ENCODE measurements around the gene MBP. TPM values are rescaled to one million over a fixed set of nuclear protein-coding genes. Genes with fewer than 3 reads are reported as not detected.

MBP gene
- total and polyA plus RNA-seq, 2 donors from 2014 or later, result 15.1 to 61.2 TPM

DNA sequence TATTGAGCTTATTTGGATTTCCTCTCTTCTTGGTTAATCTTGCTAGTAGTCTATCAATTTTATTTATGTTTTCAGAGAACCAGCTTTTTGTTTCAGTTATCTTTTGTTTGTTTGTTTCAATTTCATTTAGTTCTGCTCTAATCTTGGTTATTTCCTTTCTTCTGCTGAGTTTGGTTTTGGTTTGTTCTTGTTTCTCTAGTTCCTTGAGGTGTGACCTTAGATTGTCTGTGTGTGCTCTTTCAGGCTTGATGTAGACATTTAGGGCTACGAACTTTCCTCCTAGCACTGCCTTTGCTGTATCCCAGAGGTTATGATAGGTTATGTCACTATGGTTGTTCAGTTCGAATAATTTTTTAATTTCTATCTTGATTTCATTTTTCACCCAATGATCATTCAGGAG is 168.6 kb downstream of the MBP start:
- FAIRE-seq (no peak), DNase-seq (no peak)
- intact Hi-C loops (cut with DNase I), result no loop called here
- Histone ChIP-seq H3K27me3 (ENCODE audit: control insufficient read depth, insufficient read depth, low read length) (no peaks in the 10 kb centered on the region), H3K9me3 (ENCODE audit: control insufficient read depth in 2 of 3, insufficient read depth in 1 of 3, low read length in 3 of 3) (no peaks in the 10 kb centered on the region), H3K4me1 (ENCODE audit: control insufficient read depth in 2 of 3, insufficient read depth in 2 of 3, low read depth in 1 of 3, low read length in 3 of 3) (peaks cover 0 to 2% (median 0%) of the 10 kb centered on the region in 3 donors), H3K27ac (ENCODE audit: low read depth in 2 of 2, low read length in 2 of 2) (no peak overlapping the region), H3K36me3 (ENCODE audit: control insufficient read depth in 2 of 3, insufficient read depth in 3 of 3, low read length in 3 of 3) (peaks cover 0 to 21% (median 3%) of the 10 kb centered on the region in 3 donors), H3K9ac (ENCODE audit: low read length in 3 of 3) (no peak overlapping the region), H3K4me3 (ENCODE audit: low read length in 3 of 3) (no peak overlapping the region)
- TF ChIP-seq, protein P1, sequence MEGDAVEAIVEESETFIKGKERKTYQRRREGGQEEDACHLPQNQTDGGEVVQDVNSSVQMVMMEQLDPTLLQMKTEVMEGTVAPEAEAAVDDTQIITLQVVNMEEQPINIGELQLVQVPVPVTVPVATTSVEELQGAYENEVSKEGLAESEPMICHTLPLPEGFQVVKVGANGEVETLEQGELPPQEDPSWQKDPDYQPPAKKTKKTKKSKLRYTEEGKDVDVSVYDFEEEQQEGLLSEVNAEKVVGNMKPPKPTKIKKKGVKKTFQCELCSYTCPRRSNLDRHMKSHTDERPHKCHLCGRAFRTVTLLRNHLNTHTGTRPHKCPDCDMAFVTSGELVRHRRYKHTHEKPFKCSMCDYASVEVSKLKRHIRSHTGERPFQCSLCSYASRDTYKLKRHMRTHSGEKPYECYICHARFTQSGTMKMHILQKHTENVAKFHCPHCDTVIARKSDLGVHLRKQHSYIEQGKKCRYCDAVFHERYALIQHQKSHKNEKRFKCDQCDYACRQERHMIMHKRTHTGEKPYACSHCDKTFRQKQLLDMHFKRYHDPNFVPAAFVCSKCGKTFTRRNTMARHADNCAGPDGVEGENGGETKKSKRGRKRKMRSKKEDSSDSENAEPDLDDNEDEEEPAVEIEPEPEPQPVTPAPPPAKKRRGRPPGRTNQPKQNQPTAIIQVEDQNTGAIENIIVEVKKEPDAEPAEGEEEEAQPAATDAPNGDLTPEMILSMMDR (IDR thresholded peaks at IDR 0.05; ENCODE audit: borderline replicate concordance, extremely low read depth, insufficient read depth), result no peak

DNA sequence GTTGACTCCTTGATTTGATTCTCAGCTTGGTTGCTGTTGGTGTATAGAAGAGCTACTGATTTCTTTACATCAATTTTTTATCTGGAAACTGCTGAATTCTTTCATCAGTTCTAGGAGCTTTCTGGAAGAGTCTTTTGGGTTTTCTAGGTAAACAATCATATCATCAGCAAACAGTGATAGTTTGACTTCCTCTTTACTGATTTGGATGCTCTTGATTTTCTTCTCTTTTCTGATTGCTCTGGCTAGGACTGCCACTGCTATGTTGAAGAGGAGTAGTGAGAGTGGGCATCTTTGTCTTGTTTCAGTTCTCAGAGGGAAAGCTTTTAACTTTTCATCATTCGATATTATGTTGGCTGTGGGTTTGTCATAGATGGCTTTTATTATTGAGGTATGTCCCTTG is 169.7 kb downstream of the MBP start:
- TF ChIP-seq, protein P1 (IDR thresholded peaks at IDR 0.05; ENCODE audit: borderline replicate concordance, extremely low read depth, insufficient read depth), result no peak
- no peak overlapping the region for H3K4me3 ChIP-seq (ENCODE audit: low read length in 3 of 3)
- H3K36me3 ChIP-seq (ENCODE audit: control insufficient read depth in 2 of 3, insufficient read depth in 3 of 3, low read length in 3 of 3), result peaks cover 0 to 16% (median 5%) of the 10 kb centered on the region in 3 donors
- DNase-seq, result no peak
- FAIRE-seq, result no peak
- no peaks in the 10 kb centered on the region for H3K27me3 ChIP-seq (ENCODE audit: control insufficient read depth, insufficient read depth, low read length)
- H3K9ac ChIP-seq (ENCODE audit: low read length in 3 of 3), result no peak overlapping the region
- intact Hi-C loops (cut with DNase I), result no loop called here
- H3K4me1 ChIP-seq (ENCODE audit: control insufficient read depth in 2 of 3, insufficient read depth in 2 of 3, low read depth in 1 of 3, low read length in 3 of 3), result peaks cover 0 to 9% (median 0%) of the 10 kb centered on the region in 3 donors
- no peak overlapping the region for H3K27ac ChIP-seq (ENCODE audit: low read depth in 2 of 2, low read length in 2 of 2)
- H3K9me3 ChIP-seq (ENCODE audit: control insufficient read depth in 2 of 3, insufficient read depth in 1 of 3, low read length in 3 of 3), result no peaks in the 10 kb centered on the region

DNA sequence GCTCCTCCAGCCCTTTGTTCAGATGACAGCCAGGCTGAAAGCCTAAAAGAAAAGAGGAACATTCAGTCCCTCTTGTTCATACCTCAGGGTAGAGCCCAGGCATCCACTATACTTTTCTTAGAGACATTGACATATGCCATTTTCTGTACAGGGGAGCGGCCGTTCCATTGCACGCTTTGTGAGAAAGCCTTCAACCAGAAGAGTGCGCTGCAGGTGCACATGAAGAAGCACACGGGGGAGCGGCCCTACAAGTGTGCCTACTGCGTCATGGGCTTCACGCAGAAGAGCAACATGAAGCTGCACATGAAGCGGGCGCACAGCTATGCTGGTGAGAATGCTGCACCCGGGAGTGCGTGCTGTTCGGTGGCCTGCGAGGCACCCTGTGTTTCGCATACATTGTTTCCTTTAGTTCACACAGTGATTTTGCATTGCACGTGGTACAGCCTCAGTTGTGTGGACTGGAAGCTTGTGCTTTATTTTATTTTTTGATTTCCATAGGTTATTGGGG is 172.0 kb downstream of the MBP start:
- DNase-seq (no peak), FAIRE-seq (no peak)
- intact Hi-C loops (cut with DNase I), result no loop called here
- TF ChIP-seq, protein P1 (IDR thresholded peaks at IDR 0.05; ENCODE audit: borderline replicate concordance, extremely low read depth, insufficient read depth), result no peak
- peaks cover 2 to 16% (median 9%) of the 10 kb centered on the region in 3 donors for H3K36me3 ChIP-seq (ENCODE audit: control insufficient read depth in 2 of 3, insufficient read depth in 3 of 3, low read length in 3 of 3)
- no peak overlapping the region for H3K9ac ChIP-seq (ENCODE audit: low read length in 3 of 3)
- H3K27me3 ChIP-seq (ENCODE audit: control insufficient read depth, insufficient read depth, low read length), result no peaks in the 10 kb centered on the region
- H3K27ac ChIP-seq (ENCODE audit: low read depth in 2 of 2, low read length in 2 of 2), result no peak overlapping the region
- H3K4me3 ChIP-seq (ENCODE audit: low read length in 3 of 3), result no peak overlapping the region
- H3K4me1 ChIP-seq (ENCODE audit: control insufficient read depth in 2 of 3, insufficient read depth in 2 of 3, low read depth in 1 of 3, low read length in 3 of 3), result peaks cover 0 to 9% (median 0%) of the 10 kb centered on the region in 3 donors
- H3K9me3 ChIP-seq (ENCODE audit: control insufficient read depth in 2 of 3, insufficient read depth in 1 of 3, low read length in 3 of 3), result no peaks in the 10 kb centered on the region

DNA sequence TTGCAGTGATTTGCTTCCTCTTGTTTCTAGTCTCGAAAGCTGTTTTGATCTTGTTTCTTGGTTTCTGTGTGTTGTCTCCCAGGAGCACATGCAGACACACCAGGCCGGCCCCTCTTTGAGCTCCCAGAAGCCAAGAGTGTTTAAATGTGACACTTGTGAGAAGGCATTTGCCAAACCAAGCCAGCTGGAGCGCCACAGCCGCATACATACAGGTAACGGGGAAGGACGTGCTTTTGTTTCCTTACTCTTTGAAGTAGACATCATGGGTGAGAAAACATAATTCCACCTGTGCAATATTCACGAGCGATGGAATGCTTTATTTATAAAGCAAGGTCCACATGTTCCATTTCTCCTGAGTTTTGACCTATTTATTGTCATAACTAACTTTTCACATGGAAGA is 173.0 kb downstream of the MBP start:
- FAIRE-seq, result no peak
- Histone ChIP-seq H3K4me3 (ENCODE audit: low read length in 3 of 3) (no peak overlapping the region), H3K27ac (ENCODE audit: low read depth in 2 of 2, low read length in 2 of 2) (no peak overlapping the region), H3K9me3 (ENCODE audit: control insufficient read depth in 2 of 3, insufficient read depth in 1 of 3, low read length in 3 of 3) (no peaks in the 10 kb centered on the region), H3K4me1 (ENCODE audit: control insufficient read depth in 2 of 3, insufficient read depth in 2 of 3, low read depth in 1 of 3, low read length in 3 of 3) (peaks cover 0 to 9% (median 0%) of the 10 kb centered on the region in 3 donors), H3K36me3 (ENCODE audit: control insufficient read depth in 2 of 3, insufficient read depth in 3 of 3, low read length in 3 of 3) (peaks cover 2 to 16% (median 9%) of the 10 kb centered on the region in 3 donors), H3K27me3 (ENCODE audit: control insufficient read depth, insufficient read depth, low read length) (no peaks in the 10 kb centered on the region), H3K9ac (ENCODE audit: low read length in 3 of 3) (no peak overlapping the region)
- intact Hi-C loops (cut with DNase I), result no loop called here
- DNase-seq, result no peak
- TF ChIP-seq, protein P1 (IDR thresholded peaks at IDR 0.05; ENCODE audit: borderline replicate concordance, extremely low read depth, insufficient read depth), result no peak
